Measurements from ENCODE around the gene ZFP64.
A peak's percentile ranks its signal among the peaks of the same experiment; 100 is the strongest.
"Not testable (repeated sequence)": the region's sequence is repeated elsewhere in the genome, so short reads cannot be mapped to it uniquely, and the experiment has no call there.

ZFP64 gene

DNA sequence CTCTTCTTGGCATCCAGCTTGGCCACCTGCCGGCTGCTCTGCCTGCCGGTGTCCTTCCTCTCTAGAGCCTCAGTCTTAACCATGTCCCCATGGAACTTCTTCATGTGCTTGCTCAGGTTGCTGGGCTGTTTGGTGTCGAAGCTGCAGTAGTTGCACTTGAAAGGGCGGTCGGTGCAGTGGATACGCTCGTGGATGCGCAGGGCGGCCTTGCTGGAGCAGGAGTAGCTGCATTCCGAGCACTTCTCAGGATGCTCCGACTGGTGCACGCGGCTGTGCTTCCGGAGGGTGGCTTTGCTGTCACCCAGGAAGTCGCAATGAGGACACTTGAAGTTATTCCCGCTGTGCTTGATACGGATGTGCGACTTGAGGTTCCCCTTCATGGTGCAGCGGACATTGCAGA is 38.7 kb downstream of the ZFP64 start:
- DNase-seq: no peak

GRCh38 chr20:52152416-52152815 is 39.2 kb downstream of the ZFP64 start:
- no peak for DNase-seq

DNA sequence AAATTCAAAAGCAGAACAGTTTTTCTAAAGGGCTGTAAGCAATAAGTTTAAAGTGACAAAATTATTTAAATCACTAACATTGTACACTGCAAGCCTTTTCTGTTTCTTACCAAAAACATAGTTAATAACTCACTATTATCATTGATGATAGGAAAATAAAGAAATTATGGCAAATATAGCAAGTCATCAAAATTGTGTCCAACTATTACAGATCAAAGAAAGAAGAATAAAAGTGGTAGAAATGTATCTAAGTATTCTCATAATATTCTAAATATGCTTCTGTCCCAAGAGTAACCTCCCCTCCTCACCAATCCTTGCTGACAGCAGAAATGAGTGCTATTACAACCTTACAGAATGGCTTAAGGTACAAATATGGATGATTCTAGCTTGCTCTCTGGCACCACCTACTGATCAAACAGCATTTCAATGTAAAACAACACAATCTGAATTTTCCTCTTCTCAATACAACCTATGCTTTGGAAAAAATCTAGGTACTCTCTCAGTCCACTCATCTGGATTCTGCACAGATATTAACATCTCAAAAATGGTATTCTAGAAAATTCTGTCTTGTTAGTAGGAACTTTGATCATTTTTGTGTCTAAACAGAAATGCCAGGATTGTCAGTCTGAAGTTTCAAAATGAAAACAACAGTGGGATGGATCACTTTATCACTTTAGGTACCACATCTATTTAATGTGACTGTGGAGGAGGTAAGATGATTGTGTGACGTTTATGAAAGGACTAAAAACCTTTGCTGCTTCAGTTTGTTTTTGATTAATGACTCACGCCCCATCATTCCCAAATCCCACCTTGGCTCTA is 40.9 kb downstream of the ZFP64 start:
- DNase-seq: peak; percentile 28

DNA sequence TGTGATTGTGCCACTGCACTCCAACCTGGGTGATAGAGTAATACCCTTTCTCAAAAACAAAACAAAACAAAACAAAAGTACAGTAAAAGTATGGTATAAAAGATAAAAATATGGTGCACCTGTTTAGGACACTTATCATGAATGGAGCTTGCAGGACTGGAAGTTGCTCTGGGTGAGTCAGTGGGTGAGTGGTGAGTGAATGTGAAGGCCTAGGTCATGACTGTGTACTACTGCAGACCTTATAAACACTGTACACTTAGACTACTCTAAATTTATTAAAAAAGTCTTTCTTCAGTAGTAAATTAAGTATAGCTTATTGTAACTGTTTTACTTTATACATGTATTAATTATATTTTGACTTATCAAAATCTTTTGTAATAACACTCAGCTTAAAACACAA is 46.0 kb downstream of the ZFP64 start:
- no peak for DNase-seq

- DNase-seq: no peak
Measured at GRCh38 chr20:52143277-52143676, 48.3 kb downstream of the ZFP64 start.

- DNase-seq: no peak
Measured at GRCh38 chr20:52142757-52143156, 48.8 kb downstream of the ZFP64 start.

DNA sequence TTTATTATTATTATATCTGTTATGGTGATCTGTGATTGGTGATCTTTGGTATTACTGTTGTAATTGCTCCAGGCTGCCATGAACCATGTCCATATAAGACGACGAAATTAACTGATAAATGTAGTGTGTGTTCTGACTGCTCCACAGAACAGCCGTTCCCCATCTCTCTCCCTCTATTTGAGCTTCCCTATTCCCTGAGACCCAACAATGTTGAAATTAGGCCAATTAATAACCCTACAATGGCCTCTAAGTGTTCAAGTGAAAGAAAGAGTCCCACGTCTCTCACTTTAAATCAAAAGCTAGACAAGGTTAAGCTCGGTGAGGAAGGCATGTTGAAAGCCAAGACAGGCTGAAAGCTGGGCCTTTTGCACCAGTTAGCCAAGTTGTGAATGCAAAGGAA is 51.6 kb downstream of the ZFP64 start:
- DNase-seq: no peak

DNA sequence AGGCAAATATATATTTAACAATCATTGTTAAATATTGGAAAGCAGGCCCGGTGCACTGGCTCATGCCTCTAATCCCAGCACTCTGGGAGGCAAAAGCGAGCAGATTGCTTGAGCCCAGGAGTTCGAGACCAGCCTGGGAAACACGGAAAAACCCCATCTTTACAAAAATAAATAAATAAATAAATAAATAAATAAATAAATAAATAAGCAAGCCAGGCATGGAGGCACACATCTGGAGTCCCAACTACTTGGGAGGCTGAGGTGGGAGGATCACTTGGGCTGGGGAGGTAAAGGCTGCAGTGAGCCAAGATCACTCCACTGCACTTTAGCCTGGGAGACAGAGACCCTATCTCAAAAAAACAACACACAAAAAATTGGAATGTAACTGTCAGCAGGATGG is 53.7 kb downstream of the ZFP64 start:
- DNase-seq: no peak

- DNase-seq: not testable (repeated sequence)
Measured at GRCh38 chr20:52133714-52134113, 57.9 kb downstream of the ZFP64 start.

DNA sequence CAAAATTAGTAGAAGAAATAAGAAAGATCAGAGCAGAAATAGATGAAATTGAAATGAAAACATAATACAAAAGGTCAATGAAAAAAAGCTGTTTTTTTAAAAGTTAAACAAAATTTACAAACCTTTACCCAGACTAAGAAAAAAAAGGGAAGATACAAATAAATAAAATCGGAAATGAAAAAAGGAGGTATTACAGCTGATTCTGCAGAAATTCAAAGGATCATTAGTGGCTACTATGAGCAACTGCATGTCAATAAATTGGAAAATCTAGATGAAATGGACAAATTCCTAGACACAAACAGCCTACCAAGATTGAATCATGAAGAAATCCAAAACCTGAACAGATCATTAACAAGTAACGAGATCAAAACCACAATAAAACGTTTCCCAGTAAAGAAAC is 59.2 kb downstream of the ZFP64 start:
- no peak for DNase-seq

GRCh38 chr20:52131048-52131643 is 60.4 kb downstream of the ZFP64 start:
- DNase-seq: no peak

DNA sequence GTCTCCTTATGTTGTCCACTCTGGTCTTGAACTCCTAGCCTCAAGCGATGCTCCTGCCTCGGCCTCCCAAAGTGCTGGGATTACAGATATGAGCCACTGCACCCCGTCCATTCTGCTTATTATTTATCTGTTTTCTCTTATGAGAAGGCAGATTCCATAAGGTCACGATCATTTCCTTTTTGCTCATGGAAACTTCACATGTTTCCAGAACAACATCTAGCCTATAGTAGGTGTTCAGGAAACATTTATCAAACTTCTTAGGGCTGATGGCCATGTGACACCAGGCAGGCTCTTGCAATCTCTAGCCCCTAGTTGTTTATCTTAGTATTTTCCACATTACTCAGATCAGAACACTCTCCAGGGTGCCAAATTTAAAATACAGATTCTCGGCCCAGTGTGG is 61.2 kb downstream of the ZFP64 start:
- DNase-seq: no peak

GRCh38 chr20:52129611-52130010 is 62.0 kb downstream of the ZFP64 start:
- DNase-seq: no peak

GRCh38 chr20:52127309-52127708 is 64.3 kb downstream of the ZFP64 start:
- DNase-seq: no peak

- no peak for DNase-seq
Measured at GRCh38 chr20:52124821-52125220, 66.8 kb downstream of the ZFP64 start.

DNA sequence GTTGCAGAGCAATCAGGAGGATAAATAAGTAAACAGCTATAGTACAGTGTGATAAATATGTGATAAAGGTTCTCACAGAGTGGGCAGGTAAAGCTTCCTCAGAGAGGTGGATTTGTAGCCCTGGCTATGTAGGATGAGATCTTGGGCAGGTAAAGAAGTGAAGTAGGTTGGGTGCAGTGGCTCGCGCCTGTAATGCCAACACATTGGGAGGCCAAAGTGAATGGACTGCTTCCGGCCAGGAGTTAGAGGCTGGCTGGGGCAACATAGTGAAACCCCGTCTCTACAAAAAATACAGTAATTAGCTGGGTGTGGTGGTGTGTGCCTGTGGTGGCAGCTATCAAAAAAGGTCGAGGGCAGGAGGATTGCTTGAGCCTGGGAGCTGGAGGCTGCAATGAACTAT is 72.9 kb downstream of the ZFP64 start:
- DNase-seq: no peak

DNA sequence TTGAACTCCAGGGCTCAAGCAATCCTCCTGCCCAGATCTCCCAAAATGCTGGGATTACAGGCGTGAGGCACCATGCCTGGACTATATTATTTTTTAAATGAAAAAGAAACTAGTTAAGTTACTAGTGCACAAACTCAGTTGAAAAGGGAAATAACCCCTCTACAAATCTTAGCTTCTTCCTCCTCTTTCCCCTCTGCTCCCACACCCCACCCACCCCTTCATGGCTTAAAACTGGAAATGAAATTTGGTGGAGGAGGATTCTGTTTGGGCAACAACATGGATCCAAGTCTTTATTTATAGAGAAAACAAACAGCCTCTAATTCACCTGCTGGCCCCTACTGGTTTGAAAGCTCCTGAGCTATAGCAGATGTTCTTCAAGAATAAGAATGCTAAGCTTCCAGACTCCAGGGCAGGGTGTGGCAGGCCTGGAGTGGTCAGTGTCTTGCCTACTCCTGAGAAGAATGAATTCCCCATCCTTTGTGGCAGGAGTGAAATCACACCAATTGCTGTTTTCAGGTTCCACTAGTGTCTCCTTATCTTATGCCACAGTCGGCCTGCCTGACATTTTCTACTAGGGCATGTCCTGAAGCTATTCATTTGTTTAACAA is 73.5 kb downstream of the ZFP64 start:
- no peak for DNase-seq

DNA sequence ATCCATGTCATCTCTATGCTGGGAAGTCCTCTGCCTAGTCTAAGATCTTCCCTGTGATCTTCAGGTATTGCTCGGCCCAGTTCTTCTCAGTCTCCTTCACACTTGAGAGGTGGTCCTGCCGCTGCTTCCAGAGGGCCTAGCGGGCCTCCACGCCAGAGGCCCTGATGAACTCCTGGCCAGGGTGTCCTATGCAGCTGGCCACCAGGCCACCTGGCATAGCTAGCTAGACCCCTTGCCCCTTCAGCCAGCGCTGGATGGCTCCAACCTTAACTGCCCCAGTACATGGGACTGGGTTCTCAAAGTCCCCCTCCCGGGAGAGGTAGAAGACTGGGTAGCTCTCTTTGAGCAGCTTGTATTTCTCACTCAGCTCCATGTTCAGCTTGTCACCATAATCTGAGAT is 81.1 kb downstream of the ZFP64 start:
- no peak for DNase-seq

GRCh38 chr20:52105442-52106422 is 85.8 kb downstream of the ZFP64 start:
- DNase-seq: peak; percentile 87

- peak; percentile 87 for DNase-seq
Measured at GRCh38 chr20:52104546-52105441, 86.8 kb downstream of the ZFP64 start.

DNA sequence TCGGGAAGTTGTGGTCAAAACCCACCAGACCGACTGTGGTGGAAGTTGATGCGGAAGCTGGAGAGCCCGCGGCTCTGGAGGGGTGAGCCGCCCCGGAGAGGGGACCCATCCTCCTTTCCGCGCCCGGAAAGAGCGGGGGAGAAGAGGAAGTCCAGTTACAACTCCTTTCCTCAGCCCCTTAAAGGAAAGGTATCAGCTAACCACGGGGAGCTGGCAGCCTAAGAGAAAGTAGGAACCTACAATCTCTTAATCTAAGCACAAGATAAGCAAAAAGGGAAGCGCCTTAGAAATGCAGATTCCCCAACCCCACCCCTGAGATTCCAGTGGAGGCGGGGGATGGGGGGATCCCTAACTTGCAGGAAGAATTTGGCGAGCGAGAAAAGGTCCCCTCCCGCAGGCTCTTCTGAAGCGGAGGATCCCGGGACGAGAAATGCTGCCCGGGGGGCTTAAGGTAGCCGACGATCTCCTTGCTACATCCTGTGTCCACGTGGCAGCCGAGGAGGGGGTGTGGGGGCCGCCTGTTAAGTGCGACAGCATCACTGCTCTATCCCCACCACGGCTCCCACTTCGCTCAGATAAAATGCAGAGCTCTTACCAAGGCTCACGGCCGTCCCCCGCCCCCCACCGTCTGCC is 87.5 kb downstream of the ZFP64 start:
- no peak for DNase-seq

Data from NCI-H2171 (cell line).